HL-60 (cell line): Measurements from ENCODE around the gene CFAP69.

ENCODE experiments used
- CTCF ChIP-seq: IDR thresholded peaks from one replicate; pipeline ENCODE4 v1.5.1; 2011; ENCODE audit warnings: low read length, control low read depth, inconsistent platforms; ENCODE audit not compliant: insufficient read depth
- GABPA ChIP-seq: IDR thresholded peaks from 2 replicates; pipeline ENCODE4 v1.6.1; 2012; ENCODE audit warnings: low read depth
- POLR2AphosphoS5 ChIP-seq: IDR thresholded peaks from 2 replicates; pipeline ENCODE4 v1.6.1; 2012; ENCODE audit warnings: low read depth

DNA sequence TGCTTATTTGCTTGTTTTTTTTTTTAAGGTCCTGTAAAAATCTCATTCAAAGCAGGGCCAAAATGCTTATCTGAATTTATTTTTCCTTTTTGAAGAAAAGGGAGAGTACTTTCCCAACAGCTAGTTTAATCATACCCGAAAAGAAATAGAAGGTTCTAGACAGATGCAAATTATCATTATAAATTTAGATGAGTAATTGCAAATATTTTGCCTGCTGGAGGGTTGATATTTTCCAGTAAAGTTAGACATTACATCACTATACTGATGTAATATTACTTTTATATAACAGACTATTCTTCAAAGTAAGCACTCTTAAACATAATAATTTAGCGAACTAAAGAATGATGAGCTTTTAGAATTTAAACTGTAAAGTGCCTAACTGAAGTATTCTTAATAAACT, 14.1 kb upstream of the CFAP69 start:
- TF ChIP-seq CTCF (no peak), POLR2AphosphoS5 (no peak), GABPA (no peak)
